ENCODE results near the gene TWIST2.

DNA sequence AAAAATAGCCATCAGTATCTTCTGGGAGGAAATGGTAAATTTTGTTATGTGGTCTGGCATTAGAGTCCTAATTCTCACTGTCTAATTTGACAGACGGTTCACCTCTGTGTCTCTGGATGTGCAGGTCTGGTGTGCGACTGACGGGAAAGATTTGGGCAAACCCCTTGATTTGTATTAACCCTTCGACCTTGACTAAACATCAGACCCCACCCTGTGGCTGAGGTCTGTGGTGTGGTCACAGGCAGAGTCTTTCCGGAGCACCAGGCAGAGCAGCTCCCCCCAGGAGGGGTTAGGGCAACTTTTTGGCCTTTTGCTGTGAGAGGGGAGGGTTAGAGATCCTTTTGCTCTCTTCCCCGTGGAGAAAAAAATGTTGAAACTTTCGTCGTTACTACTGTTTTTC is 6.4 kb downstream of the TWIST2 start:
- TF ChIP-seq ZFP36 (IDR thresholded peaks at IDR 0.05; ENCODE audit: low read depth, low read length, partially characterized antibody) = no peak
- no peak for TF ChIP-seq CEBPB (tag; IDR thresholded peaks at IDR 0.05)
- no peak for TF ChIP-seq RAD21 (CRISPR knock-in tag; conservative IDR thresholded peaks at IDR 0.05 in 1 of 2, IDR thresholded peaks at IDR 0.05 in 1 of 2)
- no peak for TF ChIP-seq ZNF76 (CRISPR knock-in tag; IDR thresholded peaks at IDR 0.05; ENCODE audit: borderline replicate concordance)
- TF ChIP-seq POLR2A (conservative IDR thresholded peaks at IDR 0.05) = no peak
- no peak for TF ChIP-seq MTA2 (IDR thresholded peaks at IDR 0.05; ENCODE audit: low read depth)
- TF ChIP-seq, protein P1, sequence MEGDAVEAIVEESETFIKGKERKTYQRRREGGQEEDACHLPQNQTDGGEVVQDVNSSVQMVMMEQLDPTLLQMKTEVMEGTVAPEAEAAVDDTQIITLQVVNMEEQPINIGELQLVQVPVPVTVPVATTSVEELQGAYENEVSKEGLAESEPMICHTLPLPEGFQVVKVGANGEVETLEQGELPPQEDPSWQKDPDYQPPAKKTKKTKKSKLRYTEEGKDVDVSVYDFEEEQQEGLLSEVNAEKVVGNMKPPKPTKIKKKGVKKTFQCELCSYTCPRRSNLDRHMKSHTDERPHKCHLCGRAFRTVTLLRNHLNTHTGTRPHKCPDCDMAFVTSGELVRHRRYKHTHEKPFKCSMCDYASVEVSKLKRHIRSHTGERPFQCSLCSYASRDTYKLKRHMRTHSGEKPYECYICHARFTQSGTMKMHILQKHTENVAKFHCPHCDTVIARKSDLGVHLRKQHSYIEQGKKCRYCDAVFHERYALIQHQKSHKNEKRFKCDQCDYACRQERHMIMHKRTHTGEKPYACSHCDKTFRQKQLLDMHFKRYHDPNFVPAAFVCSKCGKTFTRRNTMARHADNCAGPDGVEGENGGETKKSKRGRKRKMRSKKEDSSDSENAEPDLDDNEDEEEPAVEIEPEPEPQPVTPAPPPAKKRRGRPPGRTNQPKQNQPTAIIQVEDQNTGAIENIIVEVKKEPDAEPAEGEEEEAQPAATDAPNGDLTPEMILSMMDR (IDR thresholded peaks at IDR 0.05 in 2 of 3, conservative IDR thresholded peaks at IDR 0.05 in 1 of 3; ENCODE audit: insufficient read depth in 2 of 3, low read depth in 1 of 3, low read length in 3 of 3) = no peak
- no peak for TF ChIP-seq EGR1 (conservative IDR thresholded peaks at IDR 0.05)
- no peak for TF ChIP-seq SP2 (IDR thresholded peaks at IDR 0.05; ENCODE audit: extremely low read depth, low read depth, low read length, poor library complexity, severe bottlenecking)
- no peak for TF ChIP-seq ETV6 (IDR thresholded peaks at IDR 0.05; ENCODE audit: borderline replicate concordance in 1 of 2, low read depth in 2 of 2, low read length in 1 of 2)
- TF ChIP-seq ETV6 (CRISPR knock-in tag; IDR thresholded peaks at IDR 0.05; ENCODE audit: borderline replicate concordance) = no peak
- TF ChIP-seq JUND (IDR thresholded peaks at IDR 0.05; ENCODE audit: borderline replicate concordance, low read depth, low read length) = no peak
- no peak for TF ChIP-seq JUND (tag; IDR thresholded peaks at IDR 0.05; ENCODE audit: borderline replicate concordance, low read depth, low read length)
- no peak for TF ChIP-seq PML (IDR thresholded peaks at IDR 0.05; ENCODE audit: low read length)
- TF ChIP-seq CREB1 (IDR thresholded peaks at IDR 0.05) = no peak
- TF ChIP-seq CREB1 (CRISPR knock-in tag; IDR thresholded peaks at IDR 0.05) = no peak
- TF ChIP-seq, protein P2, sequence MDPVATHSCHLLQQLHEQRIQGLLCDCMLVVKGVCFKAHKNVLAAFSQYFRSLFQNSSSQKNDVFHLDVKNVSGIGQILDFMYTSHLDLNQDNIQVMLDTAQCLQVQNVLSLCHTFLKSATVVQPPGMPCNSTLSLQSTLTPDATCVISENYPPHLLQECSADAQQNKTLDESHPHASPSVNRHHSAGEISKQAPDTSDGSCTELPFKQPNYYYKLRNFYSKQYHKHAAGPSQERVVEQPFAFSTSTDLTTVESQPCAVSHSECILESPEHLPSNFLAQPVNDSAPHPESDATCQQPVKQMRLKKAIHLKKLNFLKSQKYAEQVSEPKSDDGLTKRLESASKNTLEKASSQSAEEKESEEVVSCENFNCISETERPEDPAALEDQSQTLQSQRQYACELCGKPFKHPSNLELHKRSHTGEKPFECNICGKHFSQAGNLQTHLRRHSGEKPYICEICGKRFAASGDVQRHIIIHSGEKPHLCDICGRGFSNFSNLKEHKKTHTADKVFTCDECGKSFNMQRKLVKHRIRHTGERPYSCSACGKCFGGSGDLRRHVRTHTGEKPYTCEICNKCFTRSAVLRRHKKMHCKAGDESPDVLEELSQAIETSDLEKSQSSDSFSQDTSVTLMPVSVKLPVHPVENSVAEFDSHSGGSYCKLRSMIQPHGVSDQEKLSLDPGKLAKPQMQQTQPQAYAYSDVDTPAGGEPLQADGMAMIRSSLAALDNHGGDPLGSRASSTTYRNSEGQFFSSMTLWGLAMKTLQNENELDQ (CRISPR knock-in tag; IDR thresholded peaks at IDR 0.05; ENCODE audit: borderline replicate concordance) = no peak

Data from K562 (cell line).